DMS153 (cell line): ENCODE measurements around the gene RNF157.

Source experiments
- DNase-seq: peaks from one replicate; lab custom pipeline; 2025; lab: John Stamatoyannopoulos, UW

RNF157 gene

GRCh38 chr17:76155988-76156661, 84.2 kb downstream of the RNF157 start:
- no peak for DNase-seq

GRCh38 chr17:76154936-76155845, 85.1 kb downstream of the RNF157 start:
- no peak for DNase-seq

- DNase-seq: no peak
These were observed 86.0 kb downstream of the RNF157 start for GRCh38 chr17:76154292-76154691.

- DNase-seq: no peak
These were observed 86.7 kb downstream of the RNF157 start for GRCh38 chr17:76153640-76154039.

- no peak for DNase-seq
These were observed 87.1 kb downstream of the RNF157 start for GRCh38 chr17:76153202-76153601.

GRCh38 chr17:76152591-76152990, 87.7 kb downstream of the RNF157 start:
- no peak for DNase-seq

- DNase-seq: no peak
These were observed 88.3 kb downstream of the RNF157 start for GRCh38 chr17:76151896-76152454.

GRCh38 chr17:76150712-76151622, 89.3 kb downstream of the RNF157 start:
- no peak for DNase-seq

GRCh38 chr17:76149214-76149613, 91.1 kb downstream of the RNF157 start:
- DNase-seq: no peak

GRCh38 chr17:76148015-76148326, 92.3 kb downstream of the RNF157 start:
- no peak for DNase-seq

GRCh38 chr17:76147211-76148014, 92.9 kb downstream of the RNF157 start:
- peak; percentile 10 for DNase-seq

GRCh38 chr17:76146053-76146851, 94.0 kb downstream of the RNF157 start:
- no peak for DNase-seq

GRCh38 chr17:76145231-76146052, 94.9 kb downstream of the RNF157 start:
- DNase-seq: peak; percentile 45

- no peak for DNase-seq
These were observed 97.7 kb downstream of the RNF157 start for GRCh38 chr17:76142585-76143041.

- DNase-seq: no peak
These were observed 98.2 kb downstream of the RNF157 start for GRCh38 chr17:76142039-76142584.

GRCh38 chr17:76141212-76142038, 98.9 kb downstream of the RNF157 start, which contains the start of gene FOXJ1:
Gene FOXJ1, minus strand, starts transcription at chr17:76141245. Its CDS starts 850 bp downstream, at chr17:76140395.
- DNase-seq: peak; percentile 90

GRCh38 chr17:76140661-76141211, 99.6 kb downstream of the RNF157 start:
- DNase-seq: no peak
